HG03432 (cell line): ENCODE data around the gene HPCAL1.

ENCODE experiments used
- ATAC-seq: cut with Tn5 transposase; IDR thresholded peaks from one replicate; pipeline ENCODE4 v1.9.1; 2021; ENCODE audit warnings: mild to moderate bottlenecking, moderate library complexity; ENCODE audit not compliant: unreplicated experiment

The HPCAL1 gene

GRCh38 chr2:10352361-10352760 lies 49.7 kb downstream of the HPCAL1 start:
- no peak for ATAC-seq

GRCh38 chr2:10352972-10353371 lies 50.3 kb downstream of the HPCAL1 start:
- no peak for ATAC-seq

GRCh38 chr2:10353931-10354330 lies 51.2 kb downstream of the HPCAL1 start:
- no peak for ATAC-seq

GRCh38 chr2:10354399-10354798 lies 51.7 kb downstream of the HPCAL1 start:
- no peak for ATAC-seq

GRCh38 chr2:10355471-10356438 lies 53.1 kb downstream of the HPCAL1 start:
- ATAC-seq: no peak

GRCh38 chr2:10356439-10356811 lies 53.7 kb downstream of the HPCAL1 start:
- no peak for ATAC-seq

GRCh38 chr2:10357193-10358169 lies 54.8 kb downstream of the HPCAL1 start:
- no peak for ATAC-seq

GRCh38 chr2:10359246-10359645 lies 56.5 kb downstream of the HPCAL1 start:
- no peak for ATAC-seq

- no peak for ATAC-seq
These were observed 57.1 kb downstream of the HPCAL1 start for GRCh38 chr2:10359731-10360329.

- no peak for ATAC-seq
These were observed 57.8 kb downstream of the HPCAL1 start for GRCh38 chr2:10360460-10360849.

GRCh38 chr2:10360850-10361588 lies 58.3 kb downstream of the HPCAL1 start:
- ATAC-seq: no peak

GRCh38 chr2:10362096-10362897 lies 59.6 kb downstream of the HPCAL1 start:
- no peak for ATAC-seq

GRCh38 chr2:10362898-10363454 lies 60.3 kb downstream of the HPCAL1 start:
- no peak for ATAC-seq

GRCh38 chr2:10363861-10364610 lies 61.3 kb downstream of the HPCAL1 start:
- no peak for ATAC-seq

GRCh38 chr2:10365412-10365811 lies 62.7 kb downstream of the HPCAL1 start:
- no peak for ATAC-seq

- no peak for ATAC-seq
These were observed 64.0 kb downstream of the HPCAL1 start for GRCh38 chr2:10366601-10367270.

GRCh38 chr2:10367472-10368439 lies 65.1 kb downstream of the HPCAL1 start:
- no peak for ATAC-seq
